Stimulated activated CD8-positive, alpha-beta memory T cell treated with anti-CD3 and anti-CD28 coated beads, Interleukin-4, amount 100 ng/mL, for 4 hours (primary cell): Measurements from ENCODE around the gene NKTR.

Experiments used
- DNase-seq, 2 donors: peaks; one replicate each; pipeline ENCODE4 v3.0.0-alpha.2; 2020; ENCODE audit warnings: low read depth in 2 of 2, low spot score in 1 of 2

NKTR gene

GRCh38 chr3:42649006-42649405 is 48.5 kb downstream of the NKTR start:
- no peak for DNase-seq

- no peak for DNase-seq
Measured at GRCh38 chr3:42649783-42650182, 49.3 kb downstream of the NKTR start.

- DNase-seq = no peak
Measured at GRCh38 chr3:42651248-42652091, 51.0 kb downstream of the NKTR start.

- no peak for DNase-seq
Measured at GRCh38 chr3:42652251-42652610, 51.7 kb downstream of the NKTR start.

GRCh38 chr3:42652611-42653302 is 52.3 kb downstream of the NKTR start:
- DNase-seq = no peak

- DNase-seq = no peak
Measured at GRCh38 chr3:42653303-42653559, 52.7 kb downstream of the NKTR start.

GRCh38 chr3:42653560-42654330 is 53.3 kb downstream of the NKTR start, which contains the start of gene ZBTB47:
Gene ZBTB47 (plus strand): TSS chr3:42653697. CDS start chr3:42658356, 4,659 bp downstream.
- DNase-seq = no peak

GRCh38 chr3:42654331-42655201 is 54.1 kb downstream of the NKTR start:
- DNase-seq = no peak

- DNase-seq = no peak
Measured at GRCh38 chr3:42655331-42655888, 54.9 kb downstream of the NKTR start.

- DNase-seq = no peak
Measured at GRCh38 chr3:42655980-42656679, 55.6 kb downstream of the NKTR start.

GRCh38 chr3:42656680-42657610 is 56.5 kb downstream of the NKTR start:
- no peak for DNase-seq

- DNase-seq = no peak
Measured at GRCh38 chr3:42657675-42658074, 57.2 kb downstream of the NKTR start.

GRCh38 chr3:42658091-42658770 is 57.7 kb downstream of the NKTR start:
- DNase-seq = no peak

GRCh38 chr3:42658771-42659390 is 58.4 kb downstream of the NKTR start:
- no peak for DNase-seq

- no peak for DNase-seq
Measured at GRCh38 chr3:42659451-42660130, 59.1 kb downstream of the NKTR start.

GRCh38 chr3:42660131-42660715 is 59.7 kb downstream of the NKTR start:
- DNase-seq = no peak

- DNase-seq = no peak
Measured at GRCh38 chr3:42660898-42661297, 60.4 kb downstream of the NKTR start.
